Measurements from ENCODE around the gene FAM9A. TPM values are rescaled to one million over a fixed set of nuclear protein-coding genes. Genes with fewer than 3 reads are reported as not detected.

The FAM9A gene
- total and polyA plus RNA-seq, 2 of the 4 experiments (the other 2 are of a cell fraction) = not detected

DNA sequence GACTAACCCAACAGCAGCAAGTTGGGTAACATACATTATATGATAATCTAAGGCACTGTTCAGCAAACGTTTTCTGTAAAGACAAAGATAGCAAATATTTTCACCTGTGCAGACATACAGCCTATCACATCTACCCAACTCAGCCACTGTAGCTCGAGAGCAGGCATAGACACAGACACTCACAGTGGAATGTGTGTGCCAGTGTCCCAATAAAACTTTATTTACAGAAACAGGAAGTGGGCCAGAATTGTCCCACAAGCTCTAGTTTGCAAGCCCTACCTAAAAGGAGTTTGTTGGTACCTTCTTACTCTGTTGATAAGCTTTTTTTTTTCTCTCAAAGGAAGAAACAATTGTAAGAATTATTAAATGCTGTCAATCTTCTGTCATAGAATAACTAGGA is 11.9 kb upstream of the FAM9A start:
- no peak overlapping the region for H4K8ac ChIP-seq (ENCODE audit: low read depth in 2 of 2, low read length in 2 of 2)
- no peaks in the 10 kb centered on the region for H4K20me1 ChIP-seq (ENCODE audit: insufficient read depth, low read length)
- H3K4me2 ChIP-seq (ENCODE audit: low read depth, low read length) = no peak overlapping the region
- ChIA-PET CTCF (interaction anchor here (0.8 kb wide), 1 partner anchor 74 kb away, joined by 3 read pairs; no protein-coding TSS in a partner anchor), POLR2A (ENCODE audit: unreplicated experiment) (no interaction called here)
- no peak overlapping the region for H2BK15ac ChIP-seq (ENCODE audit: low read depth, low read length)
- no CpG with 5 or more reads among the region's 2 CpGs for WGBS, 2 experiments (ENCODE audit: extremely low coverage in 2 of 2, insufficient read length in 1 of 2)
- H3K56ac ChIP-seq (ENCODE audit: extremely low read depth, insufficient read depth, low read length) = no peak overlapping the region
- H3K36me3 ChIP-seq (ENCODE audit: control insufficient read depth, insufficient read depth, low read length) = no peaks in the 10 kb centered on the region
- no peak overlapping the region for H2BK20ac ChIP-seq (ENCODE audit: low read depth, low read length)
- intact Hi-C loops (cut with micrococcal nuclease) (no loop called here), dilution Hi-C loops (cut with HindIII; ENCODE audit: low sequenced_read_pairs, unreplicated experiment) (no loop called here), in situ Hi-C loops (cut with MboI; ENCODE audit: low sequenced_read_pairs) (loop anchor here (10.0 to 25.0 kb wide), 2 partner anchors 68 to 1299 kb away; no protein-coding TSS in a partner anchor)
- DNase-seq = no peak
- H3K27ac ChIP-seq (ENCODE audit: insufficient read depth, low read length) = no peak overlapping the region
- no peak overlapping the region for H3K18ac ChIP-seq (ENCODE audit: low read depth, low read length)
- TF ChIP-seq, protein P1, sequence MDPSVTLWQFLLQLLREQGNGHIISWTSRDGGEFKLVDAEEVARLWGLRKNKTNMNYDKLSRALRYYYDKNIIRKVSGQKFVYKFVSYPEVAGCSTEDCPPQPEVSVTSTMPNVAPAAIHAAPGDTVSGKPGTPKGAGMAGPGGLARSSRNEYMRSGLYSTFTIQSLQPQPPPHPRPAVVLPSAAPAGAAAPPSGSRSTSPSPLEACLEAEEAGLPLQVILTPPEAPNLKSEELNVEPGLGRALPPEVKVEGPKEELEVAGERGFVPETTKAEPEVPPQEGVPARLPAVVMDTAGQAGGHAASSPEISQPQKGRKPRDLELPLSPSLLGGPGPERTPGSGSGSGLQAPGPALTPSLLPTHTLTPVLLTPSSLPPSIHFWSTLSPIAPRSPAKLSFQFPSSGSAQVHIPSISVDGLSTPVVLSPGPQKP (IDR thresholded peaks at IDR 0.05; ENCODE audit: borderline replicate concordance, low read depth, low read length) = no peak
- TF ChIP-seq POLR2A (IDR thresholded peaks at IDR 0.05; ENCODE audit: low read depth, low read length) (no peak), FOS (IDR thresholded peaks at IDR 0.05; ENCODE audit: low read depth, low read length) (no peak), MXI1 (IDR thresholded peaks at IDR 0.05; ENCODE audit: borderline replicate concordance, low read depth, low read length) (no peak), RAD21 (IDR thresholded peaks at IDR 0.05; ENCODE audit: low read length) (no peak), CHD1 (IDR thresholded peaks at IDR 0.05; ENCODE audit: low read depth, low read length) (no peak), NFE2L2 (IDR thresholded peaks at IDR 0.05; ENCODE audit: low read depth, low read length) (no peak), SMC3 (IDR thresholded peaks at IDR 0.05; ENCODE audit: low read depth, low read length) (no peak), MAZ (IDR thresholded peaks at IDR 0.05; ENCODE audit: borderline replicate concordance, low read depth, low read length) (no peak), RCOR1 (IDR thresholded peaks at IDR 0.05; ENCODE audit: insufficient replicate concordance, low read length) (no peak), RFX5 (IDR thresholded peaks at IDR 0.05; ENCODE audit: low read depth, low read length) (no peak), BHLHE40 (IDR thresholded peaks at IDR 0.05; ENCODE audit: low read depth, low read length) (no peak), MAFK (IDR thresholded peaks at IDR 0.05; ENCODE audit: low read depth, low read length) (no peak), CEBPB (IDR thresholded peaks at IDR 0.05; ENCODE audit: low read depth, low read length) (no peak)
- TF ChIP-seq, protein P2, sequence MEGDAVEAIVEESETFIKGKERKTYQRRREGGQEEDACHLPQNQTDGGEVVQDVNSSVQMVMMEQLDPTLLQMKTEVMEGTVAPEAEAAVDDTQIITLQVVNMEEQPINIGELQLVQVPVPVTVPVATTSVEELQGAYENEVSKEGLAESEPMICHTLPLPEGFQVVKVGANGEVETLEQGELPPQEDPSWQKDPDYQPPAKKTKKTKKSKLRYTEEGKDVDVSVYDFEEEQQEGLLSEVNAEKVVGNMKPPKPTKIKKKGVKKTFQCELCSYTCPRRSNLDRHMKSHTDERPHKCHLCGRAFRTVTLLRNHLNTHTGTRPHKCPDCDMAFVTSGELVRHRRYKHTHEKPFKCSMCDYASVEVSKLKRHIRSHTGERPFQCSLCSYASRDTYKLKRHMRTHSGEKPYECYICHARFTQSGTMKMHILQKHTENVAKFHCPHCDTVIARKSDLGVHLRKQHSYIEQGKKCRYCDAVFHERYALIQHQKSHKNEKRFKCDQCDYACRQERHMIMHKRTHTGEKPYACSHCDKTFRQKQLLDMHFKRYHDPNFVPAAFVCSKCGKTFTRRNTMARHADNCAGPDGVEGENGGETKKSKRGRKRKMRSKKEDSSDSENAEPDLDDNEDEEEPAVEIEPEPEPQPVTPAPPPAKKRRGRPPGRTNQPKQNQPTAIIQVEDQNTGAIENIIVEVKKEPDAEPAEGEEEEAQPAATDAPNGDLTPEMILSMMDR (conservative IDR thresholded peaks at IDR 0.05; ENCODE audit: low read depth, low read length) = no peak
- TF ChIP-seq, protein P3, sequence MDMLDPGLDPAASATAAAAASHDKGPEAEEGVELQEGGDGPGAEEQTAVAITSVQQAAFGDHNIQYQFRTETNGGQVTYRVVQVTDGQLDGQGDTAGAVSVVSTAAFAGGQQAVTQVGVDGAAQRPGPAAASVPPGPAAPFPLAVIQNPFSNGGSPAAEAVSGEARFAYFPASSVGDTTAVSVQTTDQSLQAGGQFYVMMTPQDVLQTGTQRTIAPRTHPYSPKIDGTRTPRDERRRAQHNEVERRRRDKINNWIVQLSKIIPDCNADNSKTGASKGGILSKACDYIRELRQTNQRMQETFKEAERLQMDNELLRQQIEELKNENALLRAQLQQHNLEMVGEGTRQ (IDR thresholded peaks at IDR 0.05; ENCODE audit: low read depth, low read length) = no peak
- no peak overlapping the region for H2AK9ac ChIP-seq (replicated peaks; ENCODE audit: low read depth, low read length, poor library complexity)
- no TSS peak for BruUV-seq (replicated peaks)
- H3K79me1 ChIP-seq (ENCODE audit: low read depth in 1 of 2, low read length in 2 of 2) = no peaks in the 10 kb centered on the region
- H3K9me3 ChIP-seq (ENCODE audit: control insufficient read depth, insufficient read depth, low read length) = no peaks in the 10 kb centered on the region
- H4K91ac ChIP-seq (ENCODE audit: insufficient read depth, low read depth, low read length) = no peak overlapping the region
- no peak for ATAC-seq (ENCODE audit: low read depth)
- H2AK5ac ChIP-seq (ENCODE audit: low read depth, low read length) = no peak overlapping the region
- H3K9me1 ChIP-seq (ENCODE audit: insufficient read depth, low read length) = no peaks in the 10 kb centered on the region
- H2BK120ac ChIP-seq (ENCODE audit: low read depth, low read length) = no peak overlapping the region
- no peak overlapping the region for H2AFZ ChIP-seq (replicated peaks; ENCODE audit: low read length, poor library complexity)
- H3K9ac ChIP-seq (ENCODE audit: low read depth, low read length) = no peak overlapping the region
- no peak overlapping the region for H3K4ac ChIP-seq (ENCODE audit: low read depth, low read length)
- no peaks in the 10 kb centered on the region for H3K4me1 ChIP-seq (ENCODE audit: control insufficient read depth, insufficient read depth, low read length)
- no peaks in the 10 kb centered on the region; the same call in 1 of the 2 replicates for H3K27me3 ChIP-seq (ENCODE audit: control insufficient read depth, insufficient read depth, low read length)
- H2BK5ac ChIP-seq (ENCODE audit: low read depth, low read length, poor library complexity, severe bottlenecking) = no peak overlapping the region
- H4K5ac ChIP-seq (ENCODE audit: low read depth, low read length) = no peak overlapping the region
- H3K14ac ChIP-seq (replicated peaks; ENCODE audit: low read depth, low read length) = no peak overlapping the region
- H3K23ac ChIP-seq (ENCODE audit: low read depth, low read length) = no peak overlapping the region
- H3K4me3 ChIP-seq (ENCODE audit: insufficient read depth, low read depth, low read length) = no peak overlapping the region
